Right atrium auricular region (tissue), 2 donors: ENCODE measurements around the gene TUBB2A. TPM values are rescaled to one million over a fixed set of nuclear protein-coding genes. Genes with fewer than 3 reads are reported as not detected.
"Not testable (repeated sequence)": the region's sequence is repeated elsewhere in the genome, so short reads cannot be mapped to it uniquely, and the experiment has no call there.

Experiments used
- DNase-seq: peaks from one replicate; pipeline ENCODE4 v3.0.0-alpha.2; 2019; ENCODE audit warnings: low spot score
- H3K27ac ChIP-seq, 2 donors: fragments of 200-600 bp; sonication (generic); 1 replicate in 1 of 2; 2 replicates in 1 of 2; pipeline ENCODE4 v1.5.1; 2016 to 2019
- H3K27me3 ChIP-seq, 2 donors: fragments of 200-600 bp; sonication (generic); one replicate each; pipeline versions ENCODE4 v1.5.1 to v1.6.0; 2017 to 2019
- H3K36me3 ChIP-seq: fragments of 200-600 bp; sonication (generic); one replicate; pipeline ENCODE4 v1.5.1; 2016
- H3K4me1 ChIP-seq, 2 donors: fragments of 200-600 bp; sonication (generic); one replicate each; pipeline versions ENCODE4 v1.5.1 to v1.6.0; 2017 to 2019
- H3K4me3 ChIP-seq, 2 donors: fragments of 200-600 bp; sonication (generic); 1 replicate in 1 of 2; 2 replicates in 1 of 2; pipeline ENCODE4 v1.5.1; 2017 to 2019; ENCODE audit warnings: mild to moderate bottlenecking in 1 of 2, moderate library complexity in 1 of 2
- H3K9me3 ChIP-seq, 2 donors: fragments of 200-600 bp; sonication (generic); one replicate each; pipeline ENCODE4 v1.5.1; 2019
- CTCF ChIP-seq, 2 donors: fragments of 200-600 bp; sonication (generic); IDR thresholded peaks; one replicate each; pipeline ENCODE4 v1.5.1; 2019; ENCODE audit warnings: antibody characterized with exemption in 2 of 2
- total RNA-seq, 2 donors: library from RNA; depleted of rRNA; stranded (reverse); fragments of >200 nt; gene quantifications; one replicate each; pipeline ENCODE4 v1.1.0, GENCODE V29; 2016

The TUBB2A gene
- total RNA-seq, 2 donors from 2014 or later, result 33.8 to 42.2 TPM

- DNase-seq, result no peak
- Histone ChIP-seq H3K27ac (no peak overlapping the region), H3K4me3 (no peak overlapping the region), H3K4me1 (no peaks in the 10 kb centered on the region), H3K36me3 (no peaks in the 10 kb centered on the region), H3K9me3 (peaks cover 0 to 7% of the 10 kb centered on the region in 2 donors), H3K27me3 (no peaks in the 10 kb centered on the region)
- no peak for TF ChIP-seq CTCF (IDR thresholded peaks at IDR 0.05)
These were observed 44.0 kb upstream of the TUBB2A start for GRCh38 chr6:3201388-3201787.

DNA sequence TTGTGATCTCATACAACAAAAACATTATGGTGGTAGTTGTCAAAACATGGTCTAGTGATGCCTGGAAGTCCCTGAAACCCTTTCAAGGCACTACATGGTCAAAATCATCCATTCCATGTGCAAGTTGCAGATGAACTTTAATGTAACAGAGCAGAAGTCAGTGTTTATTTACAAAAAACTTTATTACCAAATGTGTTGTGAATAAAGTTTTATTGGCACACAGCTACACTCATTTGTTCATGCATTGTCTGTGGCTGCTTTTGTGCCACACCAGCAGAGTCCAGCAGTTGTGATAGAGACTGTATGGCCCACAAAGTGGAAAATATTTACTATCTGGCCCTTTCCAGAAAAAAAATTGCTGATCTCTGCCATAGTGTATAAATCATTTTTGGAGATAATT lies 43.3 kb upstream of the TUBB2A start:
- H3K9me3 ChIP-seq, result peaks cover 0 to 7% of the 10 kb centered on the region in 2 donors
- no peak for TF ChIP-seq CTCF (IDR thresholded peaks at IDR 0.05)
- H3K27me3 ChIP-seq, result no peaks in the 10 kb centered on the region
- no peaks in the 10 kb centered on the region for H3K36me3 ChIP-seq
- no peaks in the 10 kb centered on the region for H3K4me1 ChIP-seq
- H3K27ac ChIP-seq, result no peak overlapping the region
- no peak for DNase-seq
- no peak overlapping the region for H3K4me3 ChIP-seq

GRCh38 chr6:3199382-3199781 lies 42.0 kb upstream of the TUBB2A start:
- H3K4me1 ChIP-seq, result peaks cover 0 to 8% of the 10 kb centered on the region in 2 donors
- TF ChIP-seq CTCF (IDR thresholded peaks at IDR 0.05), result no peak
- H3K27ac ChIP-seq, result no peak overlapping the region

GRCh38 chr6:3197734-3198133 lies 40.4 kb upstream of the TUBB2A start:
- not testable (repeated sequence) for H3K27me3 ChIP-seq, H3K27ac ChIP-seq, H3K4me3 ChIP-seq, H3K36me3 ChIP-seq, H3K4me1 ChIP-seq, DNase-seq, H3K9me3 ChIP-seq

More at GRCh38 chr6:3199382-3199781, 42.0 kb upstream of the TUBB2A start:
- Histone ChIP-seq H3K9me3 (peaks cover 0 to 2% of the 10 kb centered on the region in 2 donors), H3K27me3 (no peaks in the 10 kb centered on the region), H3K36me3 (no peaks in the 10 kb centered on the region), H3K4me3 (no peak overlapping the region)
- peak; percentile 16 for DNase-seq

- Histone ChIP-seq H3K4me1 (peaks cover 0 to 9% of the 10 kb centered on the region in 2 donors), H3K4me3 (no peak overlapping the region), H3K9me3 (no peaks in the 10 kb centered on the region), H3K36me3 (no peaks in the 10 kb centered on the region), H3K27me3 (no peaks in the 10 kb centered on the region), H3K27ac (no peak overlapping the region)
- TF ChIP-seq CTCF (IDR thresholded peaks at IDR 0.05), result no peak
- no peak for DNase-seq
These were observed 39.4 kb upstream of the TUBB2A start for GRCh38 chr6:3196770-3197169.

GRCh38 chr6:3195695-3196497 lies 38.6 kb upstream of the TUBB2A start:
- Histone ChIP-seq H3K4me3 (no peak overlapping the region), H3K9me3 (no peaks in the 10 kb centered on the region), H3K36me3 (no peaks in the 10 kb centered on the region), H3K27me3 (no peaks in the 10 kb centered on the region), H3K4me1 (peaks cover 0 to 9% of the 10 kb centered on the region in 2 donors), H3K27ac (no peak overlapping the region)
- TF ChIP-seq CTCF (IDR thresholded peaks at IDR 0.05), result no peak
- no peak for DNase-seq
